OCI-M2 (cell line): ENCODE data around the gene DESI1.
"Not testable (repeated sequence)": the region's sequence is repeated elsewhere in the genome, so short reads cannot be mapped to it uniquely, and the experiment has no call there.

Experiments used
- DNase-seq: peaks from one replicate; lab custom pipeline; 2025; ENCODE audit not compliant: unreplicated experiment; lab: John Stamatoyannopoulos, UW

Gene DESI1

DNA sequence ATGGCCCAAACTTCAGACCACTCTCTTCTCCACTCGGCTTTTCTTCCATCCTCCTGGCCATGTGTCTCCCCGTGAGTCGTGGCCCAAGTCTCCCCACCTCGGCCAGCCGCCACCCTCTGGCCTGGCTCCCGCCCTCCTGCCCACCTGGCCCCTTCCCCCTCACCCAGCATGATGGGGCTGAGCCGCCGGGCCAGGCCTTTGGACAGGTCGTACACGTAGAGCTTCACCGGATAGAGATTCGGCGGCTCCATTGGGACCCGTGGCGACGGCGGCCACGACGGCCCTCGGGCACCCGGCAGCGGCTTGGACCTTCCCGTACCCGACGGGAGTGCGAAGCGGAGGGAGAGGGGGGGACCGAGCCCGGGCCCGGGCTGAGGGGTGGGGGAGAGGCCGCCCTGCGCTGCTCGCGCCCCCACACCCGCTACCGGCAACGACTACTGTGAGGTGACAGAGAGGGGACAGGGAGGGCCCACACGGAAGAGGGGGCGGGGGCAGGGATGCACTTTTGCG is at the start of gene DESI1:
Gene DESI1 (minus strand): TSS at position 455 of the 510 bp plus-strand sequence. CDS start 204 bp downstream, at position 251.
- DNase-seq: no peak

DNA sequence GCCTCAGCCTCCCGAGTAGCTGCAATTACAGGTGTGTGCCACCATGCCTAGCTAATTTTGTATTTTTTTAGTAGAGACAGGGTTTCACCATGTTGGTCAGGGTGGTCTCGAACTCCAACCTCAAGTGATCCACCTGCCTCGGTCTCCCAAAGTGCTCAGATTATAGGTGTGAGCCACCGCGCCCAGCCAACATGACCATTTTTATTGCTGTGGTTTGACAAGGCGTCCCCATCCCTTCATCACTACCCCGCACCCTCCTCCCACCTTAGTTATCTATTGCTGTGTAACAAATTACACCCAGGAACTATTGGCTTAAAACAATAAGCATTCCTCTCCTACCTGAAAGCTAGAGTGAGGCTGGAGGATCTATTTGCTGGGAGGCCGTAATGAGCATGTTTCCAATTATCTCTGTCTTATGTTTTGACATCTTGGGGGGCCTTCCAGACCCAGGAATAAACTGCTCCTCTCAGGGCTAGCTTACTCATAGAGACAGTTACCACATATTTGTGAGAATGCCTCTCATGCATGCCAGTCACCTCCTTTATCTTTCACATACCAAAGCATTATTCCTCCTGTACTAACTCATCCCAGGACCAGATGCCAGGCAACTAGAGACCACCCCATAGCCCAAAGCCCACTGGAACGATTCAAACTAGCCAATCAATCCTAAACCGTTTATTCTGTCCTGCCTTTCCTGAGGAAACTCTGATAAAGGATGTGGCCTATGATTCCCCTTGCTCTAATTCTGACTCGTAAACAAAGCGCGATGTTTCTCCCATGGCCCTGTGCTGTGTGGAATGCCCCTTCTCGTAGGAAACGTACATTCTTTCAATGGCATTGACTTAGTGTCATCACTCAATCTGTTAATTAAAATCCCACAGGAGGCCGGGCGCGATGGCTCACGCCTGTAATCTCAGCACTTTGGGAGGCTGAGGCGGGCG is 48.4 kb upstream of the DESI1 start:
- no peak for DNase-seq

DNA sequence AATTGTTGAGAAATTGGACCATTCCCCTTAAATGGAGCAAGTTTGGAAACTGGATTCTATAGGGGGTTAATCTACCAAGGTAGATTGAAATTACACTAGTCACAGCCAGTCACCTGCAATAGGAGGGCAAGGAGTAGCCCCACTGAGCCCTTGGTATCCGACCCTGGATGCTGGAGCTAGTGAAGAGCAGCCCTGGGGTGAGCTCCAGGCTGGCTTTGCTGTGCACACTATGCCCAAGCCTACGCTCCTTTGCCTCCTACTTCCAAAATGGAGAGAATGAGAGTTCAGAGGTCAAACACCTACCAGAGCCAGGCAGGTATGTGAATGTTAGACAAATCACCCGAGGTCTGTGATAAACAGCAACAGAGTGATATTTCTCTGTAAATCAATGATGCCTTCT is 44.1 kb upstream of the DESI1 start:
- DNase-seq: no peak

DNA sequence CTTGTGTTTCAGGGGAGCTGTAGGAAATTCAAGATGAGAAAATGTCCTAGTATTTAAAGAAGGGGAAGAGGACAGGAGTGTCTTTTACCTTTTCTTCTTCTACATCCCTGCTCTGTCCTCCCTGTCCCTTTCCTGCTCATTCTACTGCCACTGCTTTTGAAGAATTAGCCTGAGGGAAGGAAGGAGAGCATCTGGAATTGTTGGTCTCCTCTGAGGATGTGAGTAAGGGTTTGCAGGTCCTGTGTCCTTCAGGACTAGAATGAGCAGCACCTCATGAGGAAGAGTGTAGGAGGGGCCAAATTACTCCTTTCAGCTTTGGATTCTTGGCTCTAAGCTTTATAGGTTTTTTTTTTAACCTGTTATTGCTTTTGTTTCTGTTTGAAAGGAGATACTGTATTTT is 43.6 kb upstream of the DESI1 start:
- DNase-seq: no peak

DNA sequence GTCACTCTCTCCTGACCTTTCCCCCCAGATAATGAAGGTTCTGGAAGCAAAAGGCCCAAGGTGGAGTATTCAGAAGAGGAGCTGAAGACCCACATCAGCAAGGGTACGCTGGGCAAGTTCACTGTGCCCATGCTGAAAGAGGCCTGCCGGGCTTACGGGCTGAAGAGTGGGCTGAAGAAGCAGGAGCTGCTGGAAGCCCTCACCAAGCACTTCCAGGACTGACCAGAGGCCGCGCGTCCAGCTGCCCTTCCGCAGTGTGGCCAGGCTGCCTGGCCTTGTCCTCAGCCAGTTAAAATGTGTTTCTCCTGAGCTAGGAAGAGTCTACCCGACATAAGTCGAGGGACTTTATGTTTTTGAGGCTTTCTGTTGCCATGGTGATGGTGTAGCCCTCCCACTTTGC is 42.8 kb upstream of the DESI1 start:
- DNase-seq: not testable (repeated sequence)

DNA sequence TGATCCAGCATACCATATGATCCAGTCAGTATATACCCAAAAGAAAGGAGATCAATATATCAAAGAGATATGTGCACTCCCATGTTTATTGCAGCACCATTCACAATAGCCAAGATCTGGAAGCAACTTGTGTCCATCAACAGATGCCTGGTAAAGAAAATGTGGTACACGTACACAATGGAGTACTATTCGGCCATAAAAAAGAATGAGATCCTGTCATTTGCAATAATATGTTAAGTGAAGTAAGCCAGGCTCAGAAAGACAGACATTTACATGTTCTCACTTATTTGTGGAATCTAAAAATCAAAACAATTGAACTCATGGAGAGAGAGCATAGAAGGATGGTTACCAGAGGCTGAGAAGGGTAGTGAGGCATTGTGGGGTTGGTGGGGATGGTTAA is 40.9 kb upstream of the DESI1 start:
- no peak for DNase-seq

DNA sequence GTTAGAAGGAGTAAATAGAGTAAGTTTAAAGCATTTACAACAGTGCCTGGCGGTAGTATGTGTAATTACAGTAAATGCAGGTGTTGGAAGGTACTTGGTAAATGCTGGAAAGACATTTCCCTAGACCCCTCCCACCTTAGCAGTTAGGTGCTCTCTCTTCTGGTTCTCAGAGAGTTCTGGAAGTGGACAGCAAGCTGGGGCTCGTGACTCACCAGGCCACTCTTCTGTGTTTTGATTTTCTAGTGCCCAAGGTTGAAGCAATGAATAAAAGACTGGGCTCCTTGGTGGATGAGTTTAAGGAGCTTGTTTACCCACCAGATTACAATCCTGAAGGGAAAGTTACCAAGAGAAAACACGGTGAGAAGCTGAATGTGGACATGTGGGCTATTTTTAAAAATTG is 40.2 kb upstream of the DESI1 start:
- no peak for DNase-seq

DNA sequence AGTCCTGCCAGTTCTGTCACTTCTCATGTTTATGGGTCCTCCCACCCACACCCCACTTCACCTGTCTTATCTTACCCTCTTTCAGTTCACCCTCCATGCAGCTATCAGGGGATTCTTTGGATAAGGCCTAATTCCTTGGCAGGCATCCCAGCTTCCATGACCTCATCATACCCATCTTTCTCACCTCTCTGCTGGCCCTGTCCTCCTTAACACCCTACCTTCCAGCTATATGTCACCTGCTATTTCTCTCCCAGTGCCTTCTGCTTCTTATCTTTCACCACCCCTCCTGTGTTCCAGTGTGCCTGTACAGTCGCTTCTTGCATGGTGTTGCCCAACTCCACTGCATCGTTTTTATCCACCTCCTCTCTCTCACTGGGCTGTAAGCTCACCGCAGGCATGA is 39.6 kb upstream of the DESI1 start:
- DNase-seq: no peak

DNA sequence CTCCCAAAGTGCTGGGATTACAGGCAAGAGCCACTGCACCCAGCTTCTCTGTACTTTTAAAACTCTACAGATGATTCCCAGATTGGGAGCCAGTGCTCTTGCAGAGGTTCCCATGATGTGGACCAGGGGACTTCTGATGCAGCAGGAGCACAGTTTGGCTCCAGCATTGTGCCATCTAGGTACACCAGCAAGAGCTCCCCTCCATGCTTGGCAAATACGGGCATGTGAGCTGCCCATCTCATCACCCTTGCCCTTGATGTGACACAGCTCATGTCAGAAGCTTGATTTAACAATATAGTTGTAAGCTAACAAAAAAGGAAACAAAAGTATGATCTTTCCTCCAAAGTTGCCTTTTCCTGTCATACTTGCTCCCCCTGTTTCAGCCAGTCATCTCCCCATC is 39.1 kb upstream of the DESI1 start:
- DNase-seq: no peak

DNA sequence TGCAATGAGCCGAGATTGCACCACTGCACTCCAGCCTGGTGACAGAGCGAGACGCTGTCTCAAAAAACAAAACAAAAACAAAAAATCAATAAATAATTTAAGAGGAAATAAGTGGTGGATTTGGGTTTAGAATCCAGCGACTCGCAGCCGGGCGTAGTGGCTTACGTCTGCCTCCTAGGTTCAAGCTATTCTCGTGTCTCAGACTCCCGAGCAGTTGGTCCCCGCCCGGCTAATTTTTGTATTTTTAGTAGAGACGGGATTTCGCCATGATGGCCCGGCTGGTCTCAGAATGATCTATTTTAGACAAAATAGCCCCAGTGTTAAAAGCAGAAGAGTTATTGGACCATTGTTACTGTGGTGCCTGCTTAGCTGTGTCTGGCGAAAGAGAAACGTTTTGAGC is 38.0 kb upstream of the DESI1 start:
- DNase-seq: no peak

DNA sequence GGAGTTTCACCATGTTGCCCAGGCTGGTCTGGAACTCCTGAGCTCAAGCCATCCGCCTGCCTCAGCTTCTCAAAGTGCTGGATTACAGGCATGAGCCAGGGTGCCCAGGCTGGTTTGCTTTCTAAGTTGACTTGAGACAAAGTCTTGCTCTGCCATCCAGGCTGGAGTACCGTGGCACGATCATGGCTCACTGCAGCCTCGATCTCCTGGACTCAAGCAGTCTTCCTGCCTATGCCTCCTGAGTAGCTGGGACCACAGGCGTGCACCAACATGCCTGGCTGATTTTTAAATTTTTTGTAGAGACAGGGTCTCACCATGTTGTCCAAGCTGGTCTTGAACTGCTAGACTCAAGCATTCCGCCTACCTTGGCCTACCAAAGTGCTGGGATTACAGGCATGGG is 36.9 kb upstream of the DESI1 start:
- no peak for DNase-seq

DNA sequence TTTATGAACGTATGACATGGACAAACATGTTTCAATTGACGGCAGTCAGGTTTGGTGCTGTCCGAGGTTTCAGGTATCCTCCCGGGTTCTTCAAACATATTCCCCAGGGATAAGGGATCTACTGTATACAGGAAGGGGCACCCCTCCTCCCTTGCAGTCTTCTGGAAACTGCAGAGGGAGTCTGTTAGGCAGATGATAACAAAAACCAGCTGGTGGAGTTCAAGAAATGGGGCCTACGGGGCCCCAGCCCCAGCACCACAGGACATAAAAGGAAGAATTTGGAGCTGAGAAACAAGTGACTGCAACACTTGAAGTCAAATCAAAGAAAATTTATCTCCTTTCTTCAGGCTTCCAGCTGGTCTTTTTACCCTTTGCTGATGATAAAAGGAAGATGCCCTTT is 35.7 kb upstream of the DESI1 start:
- DNase-seq: no peak

DNA sequence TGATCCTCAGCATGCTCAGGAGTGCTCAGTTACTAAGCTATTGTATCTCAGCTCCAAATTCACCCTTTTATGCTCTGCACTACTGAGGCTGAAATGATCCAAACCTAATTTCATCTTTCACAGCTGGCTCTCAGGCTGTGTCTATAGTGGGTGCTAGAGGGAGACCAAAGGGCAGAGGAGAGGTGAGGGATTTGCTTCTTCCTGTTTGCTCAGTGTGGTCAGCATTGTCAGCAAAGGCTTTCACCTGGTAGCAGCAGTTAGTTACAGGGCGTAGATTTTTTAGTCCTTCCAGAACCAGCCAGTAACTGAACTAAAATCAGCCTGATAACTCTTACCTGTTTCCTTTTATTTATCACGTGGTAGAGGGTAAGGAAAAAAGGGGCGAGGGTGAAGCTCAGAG is 33.5 kb upstream of the DESI1 start:
- no peak for DNase-seq

DNA sequence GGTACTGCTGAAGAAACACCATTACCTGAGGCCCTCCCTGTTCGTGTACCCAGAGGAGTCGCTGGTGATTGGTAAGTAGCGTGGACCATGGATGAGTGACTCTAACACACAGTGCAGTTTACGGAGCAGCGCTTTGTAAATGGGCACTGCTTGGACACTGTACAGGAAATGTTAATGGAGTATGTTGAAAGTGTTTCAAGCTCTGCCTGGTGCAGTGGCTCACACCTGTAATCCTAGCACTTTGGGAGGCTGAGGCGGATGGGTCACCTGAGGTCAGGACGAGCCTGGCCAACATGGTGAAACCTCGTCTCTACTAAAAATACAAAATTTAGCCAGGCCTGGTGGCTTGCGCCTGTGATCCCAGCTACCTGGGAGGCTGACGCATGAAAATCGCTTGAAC is 30.0 kb upstream of the DESI1 start:
- no peak for DNase-seq

DNA sequence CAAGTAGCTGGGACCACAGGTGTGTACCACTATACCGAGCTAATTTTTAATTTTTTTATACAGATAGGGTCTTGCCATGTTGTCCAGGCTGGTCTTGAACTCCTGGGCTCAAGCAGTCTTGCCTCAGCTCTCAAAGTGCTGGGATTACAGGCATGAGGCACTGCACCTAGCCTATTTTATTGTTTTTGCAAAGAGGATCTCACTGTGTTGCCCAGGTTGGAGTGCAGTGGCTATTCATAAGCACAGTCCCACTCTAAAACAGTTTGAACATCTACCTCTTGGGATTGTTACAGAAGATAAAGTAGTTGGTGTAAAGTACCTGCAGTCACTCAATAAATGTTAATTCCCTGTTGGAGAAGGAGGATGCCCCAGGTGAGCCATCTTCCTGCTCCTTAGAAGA is 29.4 kb upstream of the DESI1 start:
- DNase-seq: no peak

DNA sequence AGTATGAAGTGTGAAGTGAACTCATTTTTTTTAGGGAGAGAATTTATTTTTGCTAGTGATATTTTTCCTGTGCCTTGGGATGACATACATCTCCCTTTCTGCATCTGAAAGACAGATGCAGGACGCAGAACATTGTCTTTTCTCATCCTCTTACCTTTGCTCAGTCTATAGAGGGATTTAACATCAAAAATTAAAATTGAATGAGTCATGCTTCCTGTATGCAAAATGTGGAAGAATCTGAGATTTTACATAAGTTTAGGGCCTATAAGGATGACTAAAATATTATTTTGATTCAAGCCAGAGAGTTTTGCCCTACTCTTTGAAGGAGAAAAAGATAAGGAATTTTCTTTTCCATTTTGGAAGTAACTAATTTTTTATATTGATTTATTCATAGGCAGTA is 27.6 kb upstream of the DESI1 start:
- DNase-seq: no peak

DNA sequence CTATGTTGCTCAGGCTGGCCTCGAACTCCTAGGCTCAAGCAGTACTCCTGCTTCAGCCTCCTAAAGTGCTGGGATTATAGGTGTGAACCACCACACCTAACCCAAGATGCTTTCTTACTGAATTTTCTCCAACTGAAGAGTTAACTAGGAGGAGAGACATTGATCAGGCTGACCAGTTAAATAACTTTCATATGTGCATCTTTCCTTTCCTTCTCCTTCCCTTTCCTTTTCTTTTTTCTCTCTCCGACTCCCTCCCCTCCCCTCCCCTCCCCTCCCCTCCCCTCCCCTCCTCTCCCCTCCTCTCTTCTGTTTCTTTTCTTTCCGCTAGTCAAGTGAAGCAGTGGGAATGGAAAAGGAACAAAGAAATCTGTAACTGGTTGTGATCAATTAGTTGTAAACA is 26.9 kb upstream of the DESI1 start:
- no peak for DNase-seq

DNA sequence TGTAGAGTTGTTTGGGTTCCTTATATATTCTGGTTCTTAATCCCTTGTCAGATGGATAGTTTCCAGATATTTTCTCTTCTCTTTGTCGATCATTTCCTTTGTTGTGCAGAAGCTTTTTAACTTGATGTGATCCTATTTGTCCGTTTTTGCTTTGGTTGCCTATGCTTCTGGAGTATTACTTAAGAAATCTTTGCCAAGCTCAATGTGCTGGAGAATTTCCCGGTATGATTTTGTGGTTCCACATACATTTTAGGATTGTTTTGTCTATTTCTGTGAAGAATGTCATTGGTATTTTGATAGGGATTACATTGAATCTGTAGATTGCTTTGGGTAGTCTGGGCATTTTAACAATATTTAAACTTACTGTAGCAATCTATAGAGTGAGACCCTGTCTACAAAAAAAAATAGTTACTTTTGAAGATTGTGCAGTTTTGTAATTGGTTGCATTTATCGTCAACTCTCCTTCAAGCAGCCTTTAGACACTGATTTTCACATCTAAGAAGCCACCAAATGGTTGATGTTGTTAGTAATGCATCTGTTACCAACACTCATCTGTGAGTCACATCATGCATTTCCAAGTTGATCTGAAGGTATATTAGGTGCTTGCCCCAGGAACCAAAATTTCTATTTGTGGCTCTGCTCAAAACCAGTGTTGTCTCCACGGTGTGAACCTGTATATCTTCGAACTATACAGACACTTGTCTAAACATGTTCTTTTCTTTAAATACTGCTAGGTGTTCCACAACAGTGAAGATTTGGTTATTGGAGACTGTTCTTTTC is 21.7 kb upstream of the DESI1 start:
- no peak for DNase-seq

DNA sequence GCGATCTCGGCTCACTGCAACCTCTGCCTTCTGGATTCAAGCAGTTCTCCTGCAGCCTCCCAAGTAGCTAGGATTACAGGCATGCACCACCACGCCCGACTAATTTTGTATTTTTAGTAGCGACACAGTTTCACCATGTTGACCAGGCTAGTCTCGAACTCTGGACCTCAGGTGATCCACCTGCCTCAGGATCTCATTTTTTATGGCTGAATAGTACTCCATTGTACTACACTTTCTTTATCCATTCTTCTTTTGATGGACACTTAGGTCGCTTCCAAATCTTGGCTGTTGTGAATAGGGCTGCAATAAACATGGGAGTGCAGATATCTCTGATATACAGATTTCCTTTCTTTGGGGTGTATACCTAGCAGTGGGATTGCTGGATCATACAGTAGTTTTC is 21.0 kb upstream of the DESI1 start:
- no peak for DNase-seq

DNA sequence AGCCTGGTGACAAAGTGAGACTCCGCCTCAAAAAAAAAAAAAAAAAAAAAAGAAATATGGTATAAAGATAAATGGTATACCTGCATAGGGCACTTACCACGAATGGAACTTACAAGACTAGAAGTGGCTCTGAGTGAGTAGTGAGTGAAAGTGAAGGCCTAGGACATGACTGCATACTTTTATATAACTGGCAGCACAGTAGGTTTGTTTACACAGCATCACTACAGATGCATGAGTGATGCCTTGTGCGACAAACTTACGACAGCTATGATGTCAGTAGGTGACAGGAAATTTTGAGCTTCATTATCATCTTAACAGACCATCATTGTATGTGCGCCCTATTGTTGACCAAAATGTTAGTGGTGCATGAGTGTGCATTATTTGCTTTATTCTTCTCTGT is 17.9 kb upstream of the DESI1 start:
- no peak for DNase-seq

DNA sequence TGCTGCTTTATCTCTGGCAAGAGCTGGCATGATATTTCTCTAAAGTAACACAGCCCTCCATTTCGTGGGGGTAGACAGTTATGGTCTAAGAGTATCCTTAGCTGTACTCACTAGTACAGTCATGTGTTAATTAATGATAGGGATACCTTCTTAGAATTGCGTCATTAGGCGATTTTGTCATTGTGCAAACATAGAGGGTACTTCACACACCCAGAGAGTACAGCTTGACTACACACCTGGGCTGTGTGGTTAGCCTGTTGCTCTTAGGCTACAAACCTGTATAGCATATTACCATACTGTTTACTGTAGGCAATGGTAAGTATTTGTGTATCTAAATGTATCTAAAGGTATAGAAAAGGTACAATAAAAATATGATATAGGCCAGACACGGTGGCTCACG is 17.3 kb upstream of the DESI1 start:
- DNase-seq: no peak

DNA sequence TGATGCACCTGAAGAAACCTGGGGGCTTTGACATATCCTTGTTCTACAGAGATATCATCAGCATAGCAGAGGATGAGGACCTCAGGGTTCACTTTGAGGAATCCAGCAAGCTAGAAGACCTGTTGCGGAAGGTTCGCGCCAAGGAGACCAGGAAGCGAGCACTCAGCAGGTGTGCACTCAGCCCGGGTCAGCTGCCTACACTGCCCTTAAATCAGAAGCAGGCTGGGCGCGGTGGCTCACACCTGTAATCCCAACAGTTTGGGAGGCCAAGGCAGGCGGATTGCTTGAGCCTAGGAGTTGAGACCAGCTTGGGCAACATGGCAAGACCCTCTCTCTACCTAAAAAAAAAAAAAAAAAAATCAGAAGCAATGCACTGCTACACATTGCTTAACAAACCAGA is 16.8 kb upstream of the DESI1 start:
- not testable (repeated sequence) for DNase-seq
